Stimulated activated CD8-positive, alpha-beta memory T cell treated with anti-CD3 and anti-CD28 coated beads, Interleukin-4, amount 100 ng/mL, for 1 hour (primary cell): Measurements from ENCODE around the gene DYNC1H1.

Experiments
- DNase-seq, 2 donors: peaks; one replicate each; pipeline ENCODE4 v3.0.0-alpha.2; 2020; ENCODE audit warnings: low read depth in 2 of 2, low spot score in 1 of 2

DYNC1H1 gene

DNA sequence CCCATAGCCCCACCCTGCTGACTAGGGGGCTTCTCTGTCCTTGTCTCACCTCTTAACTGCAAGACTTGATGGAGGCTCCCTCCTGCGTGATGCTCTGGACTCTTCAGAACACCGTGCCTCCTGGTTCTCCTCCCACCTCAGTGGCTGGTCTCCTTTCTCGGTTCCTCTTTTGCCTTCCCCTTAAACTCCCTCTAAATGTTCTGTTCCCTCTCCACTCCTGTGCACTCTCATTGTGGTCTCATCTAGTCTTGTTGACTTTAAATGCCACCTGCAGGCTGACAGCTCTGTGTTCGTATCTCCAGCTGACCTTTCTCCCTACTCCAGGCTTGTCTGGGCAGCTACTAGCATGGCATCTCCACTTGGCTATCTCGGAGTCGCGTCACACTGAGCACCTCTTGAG lies 28.3 kb downstream of the DYNC1H1 start:
- no peak for DNase-seq

DNA sequence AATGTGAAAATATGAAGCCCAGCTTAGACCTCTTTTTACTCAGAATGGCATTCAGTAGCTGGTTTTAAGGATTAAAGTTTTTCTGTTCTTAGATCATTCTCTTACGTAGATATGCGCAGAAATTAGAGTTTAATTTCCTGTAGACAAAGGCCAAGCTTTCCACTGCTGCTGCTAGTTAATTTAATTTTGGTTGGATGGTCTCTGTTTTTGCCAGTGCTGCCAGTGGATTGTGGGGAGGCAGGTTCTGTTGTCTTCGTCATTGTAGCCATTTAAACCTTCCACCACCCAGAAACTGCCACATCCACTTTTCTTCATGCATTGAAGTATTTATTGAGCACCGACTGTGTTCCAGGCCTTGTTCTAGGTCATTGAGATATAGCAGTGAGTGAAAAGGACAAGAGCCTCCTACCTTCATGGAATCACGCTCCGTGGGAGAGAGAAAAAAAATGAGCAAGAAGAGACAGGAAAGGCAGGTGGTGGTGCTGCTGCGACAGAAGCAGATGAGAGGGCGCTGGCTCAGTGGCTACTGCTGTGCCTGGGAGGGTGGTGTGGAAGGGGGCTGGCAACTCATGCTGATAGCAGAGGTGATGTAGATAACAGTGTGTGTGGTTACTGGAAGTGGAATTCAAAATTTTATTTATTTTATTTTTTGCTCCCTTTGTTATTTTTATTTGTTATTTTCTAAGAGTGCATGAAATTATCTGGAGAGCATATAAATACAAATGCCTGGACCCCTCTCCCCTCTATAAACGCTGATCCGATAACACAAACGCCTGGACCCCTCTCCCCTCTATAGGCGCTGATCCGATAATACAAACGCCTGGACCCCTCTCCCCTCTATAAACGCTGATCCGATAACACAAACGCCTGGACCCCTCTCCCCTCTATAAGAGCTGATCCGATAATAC lies 33.3 kb downstream of the DYNC1H1 start:
- no peak for DNase-seq

DNA sequence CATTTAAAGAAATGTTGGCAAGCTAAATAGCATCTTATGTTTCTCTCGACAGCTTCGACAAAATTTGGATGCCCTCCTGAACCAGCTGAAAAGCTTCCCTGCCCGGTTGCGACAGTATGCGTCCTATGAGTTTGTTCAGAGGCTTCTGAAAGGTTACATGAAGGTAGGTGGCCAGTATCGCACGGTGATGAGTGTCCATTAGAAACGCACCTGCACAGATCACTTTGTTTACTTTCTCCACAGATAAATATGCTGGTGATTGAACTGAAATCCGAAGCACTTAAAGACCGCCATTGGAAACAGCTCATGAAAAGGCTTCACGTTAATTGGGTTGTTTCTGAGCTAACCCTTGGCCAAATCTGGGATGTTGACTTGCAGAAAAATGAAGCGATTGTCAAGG lies 36.5 kb downstream of the DYNC1H1 start:
- DNase-seq, result no peak

DNA sequence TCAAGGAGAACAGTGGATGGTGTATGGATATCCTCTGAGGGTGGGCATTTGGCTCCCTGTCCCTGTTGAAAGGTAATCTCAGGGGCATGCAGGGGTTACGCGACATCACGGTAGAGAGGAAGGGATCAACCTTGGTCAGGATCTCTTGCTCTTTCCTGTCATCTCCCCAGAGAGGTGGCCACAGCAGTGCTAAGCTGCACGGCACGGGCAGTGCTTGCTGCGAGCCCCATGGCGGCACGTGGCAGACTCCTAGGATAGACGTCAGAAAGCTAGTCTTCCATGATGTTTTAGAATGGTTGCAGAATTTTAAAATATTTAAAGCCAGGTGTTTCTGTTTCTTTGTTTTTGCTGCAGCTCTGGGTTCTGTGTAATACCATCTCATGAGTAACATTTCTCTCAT lies 41.0 kb downstream of the DYNC1H1 start:
- no peak for DNase-seq

DNA sequence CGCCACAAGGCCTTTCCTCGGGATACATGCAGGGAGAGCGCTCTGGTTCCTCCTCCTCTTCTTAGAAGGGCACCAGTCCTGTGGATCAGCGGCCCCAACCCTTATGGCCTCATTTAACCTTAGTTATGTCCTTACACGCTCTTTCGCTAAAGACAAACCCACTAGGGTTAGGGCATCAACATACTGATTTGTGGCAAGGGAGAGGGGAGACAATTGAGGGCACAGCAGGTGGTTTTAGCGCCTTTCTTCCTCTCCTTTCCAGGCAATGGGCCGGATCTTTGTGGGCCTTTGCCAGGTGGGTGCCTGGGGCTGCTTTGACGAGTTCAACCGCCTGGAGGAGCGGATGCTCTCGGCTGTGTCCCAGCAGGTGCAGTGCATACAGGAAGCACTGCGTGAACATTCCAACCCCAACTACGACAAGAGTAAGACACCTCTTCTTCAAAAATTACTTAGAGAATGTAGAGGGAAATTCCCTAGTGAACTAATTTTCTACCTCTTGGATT lies 43.6 kb downstream of the DYNC1H1 start:
- DNase-seq, result no peak

DNA sequence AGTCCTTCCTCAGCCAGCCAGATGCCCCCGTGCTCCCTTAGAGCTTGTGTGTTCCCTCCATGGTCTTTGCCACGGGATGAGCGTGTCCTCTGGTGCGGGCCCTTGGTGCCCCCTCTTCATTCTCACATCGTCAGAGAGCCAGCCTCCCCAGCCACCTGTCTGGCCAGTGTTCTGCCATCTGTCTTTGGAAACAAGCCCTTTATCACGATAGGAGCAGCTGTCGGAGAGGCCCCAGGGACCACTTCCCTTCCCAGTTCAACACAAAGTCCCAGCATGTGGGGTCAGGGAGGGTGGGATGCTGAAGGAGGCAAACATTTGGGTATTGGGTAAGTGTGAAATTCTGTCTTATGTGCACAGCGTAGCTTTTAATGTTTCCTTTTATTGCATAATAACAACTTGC lies 44.5 kb downstream of the DYNC1H1 start:
- no peak for DNase-seq

DNA sequence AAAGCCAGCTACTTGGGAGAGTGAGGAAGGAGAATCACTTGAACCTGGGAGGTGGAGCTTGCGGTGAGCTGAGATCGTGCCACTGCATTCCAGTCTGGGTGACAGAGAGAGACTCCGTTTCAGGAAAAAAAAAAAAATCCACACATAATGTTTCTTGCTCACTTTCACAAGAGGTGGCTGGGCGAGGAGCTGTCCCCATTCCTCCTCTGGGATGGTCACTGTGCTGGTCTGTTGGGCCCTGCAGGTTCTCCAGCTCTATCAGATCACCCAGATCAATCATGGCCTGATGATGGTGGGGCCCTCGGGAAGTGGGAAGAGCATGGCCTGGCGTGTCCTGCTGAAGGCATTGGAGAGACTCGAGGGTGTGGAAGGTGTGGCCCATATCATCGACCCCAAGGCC lies 47.3 kb downstream of the DYNC1H1 start:
- no peak for DNase-seq

DNA sequence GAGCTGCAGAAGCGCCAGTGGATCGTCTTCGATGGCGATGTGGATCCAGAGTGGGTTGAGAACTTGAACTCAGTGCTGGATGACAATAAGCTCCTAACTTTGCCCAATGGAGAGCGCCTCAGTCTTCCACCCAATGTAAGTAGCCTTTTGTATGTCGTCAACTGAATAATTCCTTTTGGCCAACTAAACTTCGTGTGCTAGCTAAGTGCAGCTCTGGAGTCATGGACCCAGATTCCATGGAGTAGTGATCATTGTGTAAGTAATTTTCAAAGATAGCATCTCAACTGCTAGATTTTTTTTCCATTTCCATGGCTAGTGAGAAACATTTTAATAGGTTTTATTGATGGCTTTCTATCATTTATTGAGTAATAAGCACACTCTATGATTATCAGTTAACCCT lies 48.0 kb downstream of the DYNC1H1 start:
- no peak for DNase-seq

DNA sequence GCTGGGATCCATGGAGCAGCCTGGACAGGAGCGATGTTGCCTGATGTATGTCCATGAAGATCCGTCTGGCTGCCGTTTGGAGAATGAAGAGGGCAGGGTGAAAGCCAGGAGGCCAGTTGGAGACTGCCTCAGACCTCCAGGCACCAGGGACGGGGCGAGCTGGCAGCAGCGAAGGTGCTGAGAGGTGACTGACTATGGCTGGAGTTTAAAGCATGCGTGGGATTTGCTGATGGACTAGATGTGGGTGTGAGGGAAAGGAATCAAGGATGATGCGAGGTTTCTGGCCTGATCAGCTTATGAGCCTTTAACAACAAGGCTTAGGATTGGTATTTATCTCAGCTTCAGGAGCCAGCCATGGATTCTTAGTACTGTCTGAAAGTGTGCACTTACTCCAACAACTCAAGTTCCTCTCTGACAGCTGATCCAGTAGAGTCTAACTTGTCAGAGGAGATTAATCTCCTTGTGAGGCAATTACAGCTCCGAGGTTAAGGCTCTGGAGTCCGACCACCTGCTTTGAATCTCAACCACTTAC lies 49.4 kb downstream of the DYNC1H1 start:
- DNase-seq, result no peak

DNA sequence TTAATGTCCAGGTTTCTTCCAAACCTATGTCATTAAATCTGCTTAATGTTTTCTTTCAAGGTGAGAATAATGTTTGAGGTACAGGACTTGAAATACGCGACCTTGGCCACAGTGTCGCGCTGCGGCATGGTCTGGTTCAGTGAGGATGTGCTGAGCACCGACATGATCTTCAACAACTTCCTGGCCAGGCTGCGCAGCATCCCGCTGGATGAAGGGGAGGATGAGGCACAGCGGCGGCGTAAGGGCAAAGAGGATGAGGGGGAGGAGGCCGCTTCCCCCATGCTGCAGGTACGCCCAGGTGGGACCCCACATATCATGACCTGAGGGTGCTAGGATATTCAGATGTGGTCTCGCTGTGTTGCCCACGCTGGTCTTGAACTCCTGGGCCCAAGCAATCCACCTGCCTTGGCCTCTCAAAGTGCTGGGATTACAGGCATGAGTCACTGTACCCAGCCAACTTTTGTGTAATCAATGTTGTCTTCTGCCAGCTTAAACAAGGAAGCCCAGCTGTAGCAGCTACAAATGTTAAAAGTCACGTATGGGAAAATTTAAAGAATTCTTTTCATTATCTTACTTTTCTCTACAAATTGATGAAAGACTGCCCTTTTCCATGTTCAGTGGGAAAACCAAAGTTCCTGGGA lies 50.8 kb downstream of the DYNC1H1 start:
- DNase-seq, result no peak

DNA sequence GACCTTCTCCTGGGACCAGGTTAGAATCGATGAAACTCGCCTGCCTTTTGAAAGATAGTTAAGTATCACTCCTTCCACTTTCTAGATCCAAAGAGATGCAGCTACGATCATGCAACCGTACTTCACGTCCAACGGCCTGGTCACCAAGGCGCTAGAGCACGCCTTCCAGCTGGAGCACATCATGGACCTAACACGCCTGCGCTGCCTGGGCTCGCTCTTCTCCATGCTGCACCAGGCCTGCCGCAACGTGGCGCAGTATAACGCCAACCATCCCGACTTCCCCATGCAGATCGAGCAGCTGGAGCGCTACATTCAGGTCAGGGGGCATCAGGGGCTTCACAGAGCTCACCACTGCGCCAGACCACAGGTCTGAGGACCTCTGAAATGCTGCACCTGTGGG lies 51.4 kb downstream of the DYNC1H1 start:
- DNase-seq, result no peak

DNA sequence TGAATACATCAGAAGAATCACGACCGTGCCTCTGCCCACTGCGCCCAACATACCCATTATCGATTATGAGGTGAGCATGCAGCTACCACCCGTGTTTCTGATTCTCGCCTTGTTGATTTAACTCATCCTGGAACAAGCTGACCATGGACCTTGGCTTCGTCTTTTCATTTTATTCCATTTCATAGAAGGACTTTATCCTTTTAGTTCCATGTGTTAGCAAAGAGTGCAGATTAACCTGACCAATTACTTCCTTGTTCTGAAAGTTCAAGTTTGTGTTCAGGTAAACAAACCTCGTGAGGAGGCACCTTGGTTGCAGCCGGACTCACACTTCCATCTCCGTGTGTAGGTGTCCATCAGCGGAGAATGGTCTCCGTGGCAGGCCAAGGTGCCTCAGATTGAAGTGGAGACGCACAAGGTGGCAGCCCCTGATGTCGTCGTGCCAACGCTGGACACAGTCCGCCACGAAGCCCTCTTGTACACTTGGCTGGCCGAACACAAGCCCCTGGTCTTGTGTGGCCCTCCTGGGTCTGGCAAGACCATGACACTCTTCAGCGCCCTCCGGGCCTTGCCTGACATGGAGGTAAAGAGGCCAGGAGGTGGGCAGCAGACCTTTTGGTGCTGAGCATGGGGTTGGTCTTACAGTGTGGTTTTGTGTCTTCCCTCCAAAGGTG lies 52.2 kb downstream of the DYNC1H1 start:
- no peak for DNase-seq

DNA sequence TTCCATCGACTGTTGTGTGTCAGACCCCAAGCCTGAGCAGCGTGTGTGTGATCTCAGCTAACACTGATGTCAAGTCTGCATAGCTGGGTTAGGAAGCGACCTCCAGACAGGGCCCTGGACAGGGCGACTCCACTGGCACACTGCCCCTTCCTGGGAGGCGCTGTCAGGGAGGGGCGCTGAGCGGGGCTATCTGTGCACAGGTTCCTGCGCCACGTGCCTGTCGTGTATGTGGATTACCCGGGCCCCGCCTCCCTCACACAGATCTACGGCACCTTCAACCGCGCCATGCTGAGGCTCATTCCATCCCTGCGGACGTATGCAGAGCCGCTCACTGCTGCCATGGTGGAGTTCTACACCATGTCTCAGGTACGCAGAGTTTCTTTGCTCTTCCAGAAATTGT lies 53.9 kb downstream of the DYNC1H1 start:
- no peak for DNase-seq

DNA sequence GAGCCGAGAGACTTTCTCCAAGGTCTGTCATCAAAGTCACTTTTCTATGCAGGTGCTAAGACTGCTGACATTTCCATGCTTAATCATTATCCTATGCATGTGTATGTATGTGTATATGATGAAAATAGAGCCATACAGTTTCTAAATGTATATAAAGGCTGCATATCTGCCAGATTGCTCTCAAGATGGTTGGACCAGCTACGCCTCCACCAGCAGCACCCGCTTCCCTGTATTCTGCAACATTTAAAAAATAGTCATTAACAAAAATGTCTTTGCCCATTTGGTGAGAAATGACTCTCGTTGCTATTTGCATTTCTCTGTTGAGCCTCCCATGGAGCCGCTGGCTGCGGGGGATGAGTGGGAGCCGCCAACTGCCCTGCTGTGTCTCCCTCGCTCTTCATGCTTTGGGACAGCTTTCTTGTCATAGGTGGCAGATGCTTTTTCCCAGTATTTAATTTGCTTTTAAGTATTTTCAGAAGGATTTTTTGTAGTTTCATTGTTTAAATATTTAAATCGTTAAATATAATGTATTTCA lies 54.7 kb downstream of the DYNC1H1 start:
- no peak for DNase-seq

DNA sequence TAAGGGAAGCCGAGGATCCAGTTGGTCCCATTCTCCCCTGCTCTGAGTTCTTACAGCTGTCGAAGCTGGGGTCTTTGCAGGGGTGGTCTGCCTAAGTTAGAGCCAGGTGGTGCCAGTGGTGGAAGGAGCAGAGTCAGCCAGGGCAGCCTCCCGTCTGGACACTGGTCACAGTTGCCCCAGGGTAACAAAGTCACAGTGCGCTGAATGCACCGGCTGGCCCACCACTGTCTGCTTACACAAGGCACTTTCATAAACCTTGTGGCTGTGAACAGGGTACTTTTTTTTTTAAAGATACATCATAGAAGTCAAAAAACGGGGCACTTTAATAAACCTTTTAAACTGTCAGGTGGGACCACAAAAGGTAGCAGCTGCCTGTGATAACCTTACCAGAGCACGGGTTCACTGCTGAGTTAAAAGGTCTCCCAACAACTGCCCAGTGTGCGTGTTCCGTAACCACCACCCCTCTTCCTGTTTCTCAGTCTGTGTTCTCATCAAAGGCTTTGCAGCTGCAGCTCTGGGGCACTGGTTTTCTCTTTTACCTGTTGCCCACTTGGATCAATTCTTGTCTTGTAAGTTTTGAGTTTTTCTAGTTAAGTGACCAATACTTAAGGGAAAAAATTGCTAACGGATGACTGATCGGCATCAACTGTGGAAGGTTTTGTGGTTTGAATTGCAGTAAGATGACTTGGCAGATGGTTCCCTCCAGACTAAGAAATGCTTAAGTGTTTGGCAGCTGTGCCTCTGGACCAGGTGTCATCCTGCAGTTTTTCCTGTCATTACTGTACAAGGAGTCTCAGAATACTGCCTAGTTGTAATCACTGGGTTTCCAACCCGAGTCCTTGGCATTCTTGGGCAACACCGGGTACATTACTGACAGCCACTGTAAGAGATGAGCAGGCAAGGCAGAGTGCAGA lies 55.9 kb downstream of the DYNC1H1 start:
- DNase-seq, result no peak

DNA sequence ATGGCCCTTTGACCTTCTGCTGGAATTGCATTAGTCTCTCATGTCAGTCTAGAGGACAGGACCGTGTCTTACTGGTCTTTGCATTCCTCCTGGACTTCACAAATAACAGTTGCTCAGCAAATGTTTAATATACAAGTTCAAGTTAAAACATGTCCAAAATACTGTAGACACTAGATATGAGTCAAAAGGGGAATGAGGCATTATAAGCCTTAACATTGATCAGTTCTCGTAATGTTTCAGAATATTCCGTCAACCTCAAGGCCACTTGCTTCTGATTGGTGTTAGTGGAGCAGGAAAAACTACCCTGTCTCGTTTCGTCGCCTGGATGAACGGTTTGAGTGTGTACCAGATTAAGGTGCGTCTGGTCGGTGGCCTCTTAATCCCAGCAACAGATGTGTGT lies 62.6 kb downstream of the DYNC1H1 start:
- DNase-seq, result no peak

DNA sequence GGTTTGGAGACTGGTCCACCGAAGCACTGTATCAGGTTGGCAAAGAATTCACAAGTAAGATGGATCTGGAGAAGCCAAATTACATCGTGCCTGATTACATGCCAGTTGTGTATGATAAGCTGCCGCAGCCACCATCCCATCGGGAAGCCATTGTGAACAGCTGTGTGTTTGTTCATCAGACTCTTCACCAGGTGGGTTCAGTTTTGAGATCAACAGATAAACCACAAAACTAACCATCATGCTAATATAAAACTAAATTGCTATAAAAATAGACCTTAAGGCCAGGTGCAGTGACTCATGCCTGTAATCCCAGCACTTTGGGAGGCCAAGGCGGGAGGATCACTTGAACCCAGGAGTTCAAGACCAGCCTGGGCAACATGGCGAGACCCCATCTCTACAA lies 63.6 kb downstream of the DYNC1H1 start:
- no peak for DNase-seq

DNA sequence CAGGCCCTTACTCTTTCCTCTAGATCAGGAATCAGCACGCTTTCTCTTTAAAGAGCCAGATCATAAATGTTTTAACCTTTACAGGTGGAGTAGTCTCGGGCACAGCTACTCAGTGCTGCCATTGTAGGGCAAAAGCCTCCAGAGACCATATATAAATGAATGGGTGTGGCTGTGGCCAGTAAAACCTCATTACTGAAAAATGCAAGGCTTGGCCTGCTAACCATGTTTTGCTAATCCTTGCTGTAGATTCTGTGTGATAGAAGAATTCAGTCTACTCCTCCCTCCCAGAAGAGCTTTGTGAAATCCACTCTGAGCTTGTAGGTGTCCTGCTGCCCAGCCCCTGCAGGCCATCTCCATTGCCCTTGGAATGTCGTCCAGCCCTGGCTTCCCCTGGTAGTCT lies 64.4 kb downstream of the DYNC1H1 start:
- no peak for DNase-seq

DNA sequence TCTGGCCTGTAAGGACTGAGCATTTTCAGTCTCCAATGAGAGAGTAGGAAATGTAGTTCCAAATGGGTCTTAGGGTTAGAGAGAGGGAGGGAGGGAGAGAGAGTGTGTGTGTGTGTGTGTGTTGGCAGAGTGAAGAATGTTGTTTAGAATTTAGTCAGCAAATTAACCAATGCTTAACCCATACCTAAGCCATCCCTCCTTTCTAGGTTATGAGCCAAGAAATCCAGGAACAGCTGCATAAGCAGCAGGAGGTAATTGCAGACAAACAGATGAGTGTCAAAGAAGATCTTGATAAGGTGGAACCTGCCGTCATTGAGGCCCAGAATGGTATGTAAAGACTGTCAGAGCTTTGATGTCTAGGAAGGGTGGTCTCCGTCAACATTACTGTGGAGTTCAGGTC lies 65.6 kb downstream of the DYNC1H1 start:
- no peak for DNase-seq

DNA sequence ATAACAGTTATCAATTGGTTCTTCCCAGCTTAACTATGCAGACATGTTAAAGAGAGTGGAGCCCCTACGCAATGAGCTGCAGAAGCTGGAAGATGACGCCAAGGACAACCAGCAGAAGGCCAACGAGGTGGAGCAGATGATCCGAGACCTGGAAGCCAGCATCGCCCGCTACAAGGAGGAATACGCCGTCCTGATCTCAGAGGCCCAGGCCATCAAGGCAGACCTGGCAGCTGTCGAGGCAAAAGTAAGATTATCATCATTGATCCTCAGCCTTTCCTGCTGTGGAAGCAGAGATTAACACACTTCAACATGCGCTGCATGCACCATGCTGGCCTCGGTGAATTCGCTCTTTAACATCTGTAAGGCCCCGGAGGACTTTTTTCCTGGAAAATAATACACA lies 68.9 kb downstream of the DYNC1H1 start:
- no peak for DNase-seq
